NCI-H82 treated with DMSO at 0.1 percent for 48 hours (cell line): ENCODE results near the gene PLA2G4F.

Experiments
- DNase-seq: peaks from one replicate; lab custom pipeline; 2025; ENCODE audit not compliant: unreplicated experiment; lab: John Stamatoyannopoulos, UW

The PLA2G4F gene

DNA sequence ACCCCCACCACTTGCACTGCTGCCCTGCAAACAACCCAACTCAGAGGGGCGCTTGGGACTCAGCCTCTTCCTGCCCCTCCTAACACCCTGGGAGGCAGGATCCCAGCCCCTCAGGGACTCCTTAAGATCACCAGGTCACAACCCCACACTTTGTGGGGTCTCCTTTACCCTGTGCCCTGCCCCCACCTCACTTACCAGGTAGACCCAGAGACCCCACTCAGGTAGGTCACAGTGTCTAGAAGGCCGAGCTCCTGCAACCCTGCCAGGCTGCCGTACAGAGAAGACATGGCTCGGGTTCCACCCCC, 9.1 kb downstream of the PLA2G4F start:
- no peak for DNase-seq

DNA sequence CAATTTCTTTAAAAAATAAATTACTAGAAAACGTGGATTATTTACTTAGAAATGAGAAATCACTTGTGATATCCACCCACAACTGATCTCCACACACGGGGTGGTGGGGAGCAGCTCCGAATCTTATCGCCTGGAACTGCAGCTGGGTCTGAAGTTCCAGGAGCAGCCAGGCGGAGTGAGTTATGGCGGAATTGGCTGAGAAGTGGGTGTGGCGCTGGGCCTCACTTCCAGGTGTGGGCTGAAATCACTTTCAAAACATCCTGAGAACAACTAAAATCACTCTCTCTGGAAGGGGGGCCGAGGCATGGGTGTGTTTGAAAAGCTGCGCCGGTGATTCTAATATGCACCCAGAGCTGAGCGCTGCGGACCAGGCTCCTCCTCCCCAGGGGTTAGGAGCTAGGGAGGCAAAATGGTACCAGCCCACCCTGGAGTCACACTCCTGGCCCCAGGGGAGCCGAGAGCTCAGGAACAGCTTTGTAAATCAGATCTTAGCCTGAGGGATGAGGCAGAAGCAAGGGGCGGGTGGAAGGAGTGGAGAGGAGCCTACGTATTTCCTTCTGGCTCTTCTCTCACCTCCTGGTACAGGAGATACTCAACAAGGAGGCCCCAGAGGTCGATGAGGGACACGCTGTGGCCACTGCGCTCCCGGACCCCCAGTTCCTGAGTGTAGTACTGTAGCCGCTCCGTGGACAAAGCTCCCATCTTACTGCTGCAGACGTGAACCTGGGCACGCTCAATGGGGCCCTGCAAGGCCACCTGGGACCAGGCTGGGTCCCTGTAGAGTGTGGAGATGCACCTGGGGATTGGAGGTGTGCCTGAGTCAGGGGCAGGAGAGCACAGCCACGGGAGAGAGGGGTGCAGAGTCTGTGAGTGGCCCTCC, 9.6 kb downstream of the PLA2G4F start:
- DNase-seq = no peak

- DNase-seq = no peak
Measured at GRCh38 chr15:42145546-42146455, 10.6 kb downstream of the PLA2G4F start.

DNA sequence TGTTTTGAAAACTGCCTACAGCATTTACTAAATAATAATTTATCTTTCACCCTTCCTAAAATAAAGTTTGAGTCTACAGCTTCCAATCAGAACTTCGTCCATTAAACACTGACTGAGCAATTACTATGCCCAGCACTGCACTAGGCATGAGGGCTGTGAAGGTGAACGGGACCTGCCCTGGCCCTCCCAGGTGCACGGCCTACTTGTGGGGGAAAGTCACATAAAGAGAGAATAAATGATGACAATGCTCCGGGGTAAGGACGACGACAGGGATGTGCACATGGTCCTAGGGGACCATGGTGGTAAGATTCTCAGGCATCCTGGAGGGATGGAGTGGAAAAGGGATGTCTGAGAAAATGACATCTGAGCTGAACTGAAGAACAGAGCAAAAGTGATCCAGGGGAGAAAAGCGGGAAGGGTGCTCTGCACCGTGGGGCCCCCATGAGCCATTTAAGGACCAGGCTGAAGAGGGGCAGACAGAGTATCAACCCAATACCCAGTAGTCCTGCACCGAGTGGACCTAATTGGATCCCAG, 11.5 kb downstream of the PLA2G4F start:
- no peak for DNase-seq

DNA sequence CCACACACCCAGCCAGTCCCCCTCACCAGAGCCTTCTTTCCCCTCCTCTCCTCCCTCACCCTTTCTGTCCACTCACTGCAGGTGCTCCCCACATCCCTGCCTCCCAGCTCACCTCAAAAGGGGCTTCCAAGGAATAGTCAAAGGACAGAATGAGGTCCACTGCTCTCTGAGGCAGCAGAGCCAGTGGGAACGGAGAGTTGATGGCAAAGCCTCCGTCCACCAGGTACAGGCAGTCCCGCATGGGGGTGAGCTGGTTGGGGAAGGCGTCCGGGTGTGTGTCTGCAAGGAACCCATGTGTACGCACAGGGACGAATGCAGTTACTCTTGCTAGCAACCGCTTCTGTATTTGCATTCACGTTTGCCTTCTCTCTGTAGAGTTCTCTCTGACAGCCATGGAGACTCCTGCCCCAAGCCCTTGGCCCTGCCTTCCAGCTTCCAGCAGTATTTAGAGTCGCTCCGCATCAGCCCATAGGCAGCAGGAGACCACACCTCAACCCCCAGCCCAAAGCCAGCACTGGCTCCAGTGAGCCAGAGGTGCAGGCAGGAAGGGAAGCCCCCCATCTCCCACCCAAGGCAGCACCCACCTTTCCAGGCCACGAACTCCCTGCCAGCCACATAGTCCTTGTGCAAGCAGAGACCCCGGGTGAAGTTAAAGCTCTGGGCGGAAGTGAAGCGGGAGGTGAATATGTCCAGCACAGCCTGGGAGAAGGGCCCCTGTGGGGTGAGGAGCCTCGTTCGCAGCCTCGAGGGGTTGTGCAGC, 12.4 kb downstream of the PLA2G4F start:
- no peak for DNase-seq

DNA sequence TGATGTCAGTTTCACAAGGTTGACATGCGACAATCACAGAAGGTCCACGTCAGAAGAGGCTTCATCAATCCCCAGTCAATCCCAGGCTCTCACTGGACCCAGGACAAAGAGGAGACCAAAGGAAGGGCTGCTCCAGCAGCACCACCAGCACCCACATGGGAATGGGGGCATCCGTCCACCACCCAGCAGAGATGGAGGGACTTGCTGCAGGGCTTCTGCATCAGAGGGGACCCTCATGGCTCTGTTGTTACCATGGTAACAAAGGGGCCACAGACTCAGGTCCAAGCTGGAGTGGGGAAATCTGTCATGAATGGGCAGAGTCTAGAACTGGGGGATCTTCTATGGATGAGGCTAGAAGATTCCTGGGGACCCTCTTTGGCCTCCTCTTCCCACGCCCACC, 13.1 kb downstream of the PLA2G4F start:
- no peak for DNase-seq

DNA sequence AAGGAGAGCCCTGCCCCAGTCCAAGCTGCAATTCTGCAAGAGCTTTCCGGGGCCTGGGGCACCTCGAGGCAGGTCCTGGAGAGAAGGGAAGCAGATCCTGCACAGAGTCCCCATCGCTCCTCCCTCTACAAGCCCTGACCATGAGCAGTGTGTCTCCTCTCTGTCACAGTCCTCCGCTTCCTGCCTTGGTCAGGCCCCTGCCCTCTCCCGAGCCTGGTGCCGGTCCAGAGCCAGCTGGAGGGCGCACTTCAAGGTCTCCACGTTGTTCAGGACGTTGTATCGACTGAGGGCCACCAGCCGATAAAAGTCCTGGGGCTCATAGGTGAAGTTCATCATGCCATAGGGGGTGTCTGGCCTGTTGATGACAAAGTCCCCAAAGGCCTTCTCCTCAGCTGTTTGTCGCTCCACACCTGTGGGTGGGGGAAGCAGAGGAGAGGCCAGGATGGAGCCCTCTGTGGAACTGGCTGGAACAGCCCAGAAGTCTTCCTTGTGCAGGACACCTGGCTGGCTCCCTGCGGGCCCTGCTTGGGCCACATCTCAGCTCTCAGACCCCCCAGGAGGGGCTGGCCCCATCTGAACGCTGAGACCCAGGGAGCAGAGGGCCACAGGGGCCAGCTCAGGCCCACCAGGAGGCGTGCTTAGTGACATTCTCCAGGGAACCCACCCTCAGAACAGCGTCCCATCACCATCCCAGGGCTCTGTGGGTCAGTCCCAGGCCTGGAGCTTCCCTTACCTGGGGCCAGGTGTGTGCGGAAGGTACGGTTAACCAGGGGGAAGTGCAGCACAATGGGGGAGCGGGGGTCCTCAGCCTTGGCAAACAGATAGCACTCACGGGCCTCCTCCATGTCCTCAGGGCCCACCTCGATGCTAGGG, 14.4 kb downstream of the PLA2G4F start:
- DNase-seq = no peak

- DNase-seq = no peak
Measured at GRCh38 chr15:42141246-42141645, 15.2 kb downstream of the PLA2G4F start.

DNA sequence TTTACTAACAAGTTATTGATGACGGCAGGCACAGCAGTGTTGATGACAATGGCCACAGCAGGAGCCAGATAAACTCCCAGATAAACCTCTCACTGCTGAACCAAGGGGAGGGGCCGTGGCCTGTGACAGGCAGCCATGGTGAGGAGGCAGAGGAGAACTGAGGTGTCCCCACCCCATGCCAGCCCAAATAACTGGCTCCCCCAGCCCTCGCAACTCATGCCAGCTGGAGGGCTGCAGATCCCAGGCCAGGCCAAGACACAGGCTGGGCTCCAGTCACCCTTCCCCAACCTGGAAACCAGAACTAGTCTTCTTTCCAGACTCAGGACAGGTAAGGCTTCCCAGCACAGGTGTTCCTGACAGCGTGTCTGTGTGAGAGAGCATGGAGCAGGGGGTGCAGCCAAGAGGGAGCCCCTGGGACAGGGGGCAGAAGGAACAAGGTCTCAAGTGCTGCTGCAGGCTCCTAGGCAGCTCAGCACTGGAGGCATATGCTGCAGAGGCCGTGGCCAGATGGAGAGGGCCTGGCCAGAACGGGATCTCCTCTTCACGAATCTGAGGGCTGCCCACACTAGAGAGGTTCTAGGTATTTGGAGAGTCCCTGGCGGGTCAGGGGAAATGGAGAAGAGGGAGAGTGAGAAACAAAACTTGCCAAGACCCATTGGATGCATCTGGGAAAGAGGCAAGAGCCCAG, 15.9 kb downstream of the PLA2G4F start:
- no peak for DNase-seq

- no peak for DNase-seq
Measured at GRCh38 chr15:42139596-42139995, 16.8 kb downstream of the PLA2G4F start.

GRCh38 chr15:42138968-42139386, 17.5 kb downstream of the PLA2G4F start:
- no peak for DNase-seq

GRCh38 chr15:42138411-42138810, 18.0 kb downstream of the PLA2G4F start:
- no peak for DNase-seq

GRCh38 chr15:42137461-42138261, 18.8 kb downstream of the PLA2G4F start:
- peak; percentile 37 for DNase-seq

DNA sequence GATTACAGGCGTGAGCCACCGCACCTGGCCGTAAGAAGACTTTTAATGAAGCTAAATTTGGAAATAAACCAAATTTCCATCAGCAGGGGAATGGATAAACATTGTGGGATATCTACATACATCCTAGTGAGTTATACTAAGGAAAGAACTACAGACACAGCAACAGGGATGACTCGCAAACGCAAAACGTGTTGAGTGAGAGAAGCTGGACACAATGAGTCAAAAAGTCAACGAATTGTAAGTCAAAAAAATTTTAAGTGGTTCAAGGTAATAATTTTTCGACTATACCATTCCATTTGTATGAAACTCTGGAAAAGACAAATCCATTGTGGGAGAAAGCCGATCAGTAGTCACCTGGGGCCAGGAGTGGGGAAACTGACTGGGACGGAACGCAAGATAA, 19.9 kb downstream of the PLA2G4F start:
- no peak for DNase-seq

- no peak for DNase-seq
Measured at GRCh38 chr15:42135351-42135750, 21.1 kb downstream of the PLA2G4F start.

- DNase-seq = no peak
Measured at GRCh38 chr15:42134617-42135245, 21.7 kb downstream of the PLA2G4F start.

DNA sequence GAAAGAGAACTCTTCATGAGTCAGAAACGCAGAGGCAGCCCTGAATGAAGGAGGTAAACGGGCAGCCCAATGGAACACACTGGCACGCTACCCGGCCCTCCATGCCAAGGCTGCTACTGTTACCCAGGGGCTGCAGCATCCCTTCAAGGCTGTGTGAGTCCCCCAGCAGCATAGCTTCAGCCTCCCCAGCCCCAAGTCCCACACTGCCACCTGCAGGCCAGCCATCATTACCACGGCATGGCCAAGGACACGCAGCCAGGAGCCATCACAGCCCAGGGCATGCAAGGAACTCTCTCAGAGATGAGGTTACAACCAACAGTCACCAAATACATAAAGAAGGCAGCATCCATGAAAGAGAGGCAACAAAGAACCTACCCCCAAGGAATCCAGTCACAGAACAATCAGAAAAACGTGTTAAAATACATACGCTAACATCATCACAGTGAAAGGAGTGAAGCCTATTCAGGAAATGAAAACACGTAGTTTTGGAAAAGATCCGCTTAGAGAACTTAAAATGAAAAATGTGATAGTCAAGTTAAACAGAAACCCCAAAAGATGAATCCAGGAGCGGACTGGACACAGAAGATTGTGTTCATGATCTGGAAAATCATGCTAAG, 22.4 kb downstream of the PLA2G4F start:
- peak; percentile 42 for DNase-seq

DNA sequence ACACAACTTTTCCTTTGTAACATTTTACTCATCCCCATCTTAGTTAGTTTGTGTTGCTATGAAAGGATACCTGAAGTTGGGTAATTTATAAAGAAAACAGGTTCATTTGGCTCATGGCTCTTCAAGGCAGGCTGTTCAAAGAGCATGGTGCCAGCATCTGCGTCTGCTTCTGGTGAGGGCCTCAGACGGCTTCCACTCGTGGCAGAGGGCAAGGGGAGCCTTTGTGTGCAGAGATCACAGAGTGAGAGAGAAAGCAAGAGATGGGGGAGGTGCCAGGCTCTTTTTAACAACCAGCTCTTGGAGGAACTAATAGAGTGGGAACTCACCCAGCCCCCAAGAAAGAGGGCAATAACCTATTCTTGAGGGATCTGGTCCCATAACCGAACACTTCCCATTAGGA, 23.1 kb downstream of the PLA2G4F start:
- no peak for DNase-seq
